H9 (cell line): ENCODE results near the gene ROBO2. TPM values are rescaled to one million over a fixed set of nuclear protein-coding genes. Genes with fewer than 3 reads are reported as not detected.
A peak's percentile ranks its signal among the peaks of the same experiment; 100 is the strongest.

Source experiments
- DNase-seq: peaks from one replicate; pipeline ENCODE4 v3.0.0-alpha.2; 2017
- H2AFZ ChIP-seq: one replicate; pipeline ENCODE4 v1.6.1; 2013; ENCODE audit warnings: mild to moderate bottlenecking, low read length, control low read depth, moderate library complexity
- H2AK5ac ChIP-seq: 2 replicates; pipeline ENCODE4 v1.6.1; 2013; ENCODE audit warnings: low read length, control low read depth, mixed read lengths; ENCODE audit not compliant: insufficient read length
- H2BK120ac ChIP-seq: one replicate; pipeline ENCODE4 v1.6.1; 2013; ENCODE audit warnings: low read depth, mild to moderate bottlenecking, low read length, control low read depth, inconsistent platforms; ENCODE audit not compliant: poor library complexity, severe bottlenecking
- H2BK12ac ChIP-seq: 2 replicates; pipeline ENCODE4 v1.6.1; 2013; ENCODE audit warnings: low read length, control low read depth, mixed read lengths, low read depth; ENCODE audit not compliant: insufficient read length
- H2BK15ac ChIP-seq: 2 replicates; pipeline ENCODE4 v1.6.1; 2013; ENCODE audit warnings: low read depth, low read length, control low read depth
- H2BK20ac ChIP-seq: one replicate; pipeline ENCODE4 v1.6.1; 2013; ENCODE audit warnings: low read depth, mild to moderate bottlenecking, low read length, control low read depth, inconsistent platforms; ENCODE audit not compliant: poor library complexity, severe bottlenecking
- H2BK5ac ChIP-seq: 2 replicates; pipeline ENCODE4 v1.6.1; 2013; ENCODE audit warnings: low read length, control low read depth, mixed read lengths; ENCODE audit not compliant: insufficient read length
- H3K14ac ChIP-seq: 2 replicates; pipeline ENCODE4 v1.6.1; 2013; ENCODE audit warnings: low read length, control low read depth; ENCODE audit not compliant: insufficient read depth
- H3K18ac ChIP-seq: 2 replicates; pipeline ENCODE4 v1.6.1; 2013; ENCODE audit warnings: low read depth, mild to moderate bottlenecking, mixed read lengths, low read length, control low read depth; ENCODE audit not compliant: insufficient read length
- H3K23ac ChIP-seq: 2 replicates; pipeline ENCODE4 v1.6.1; 2013; ENCODE audit warnings: low read length, control low read depth, mixed read lengths, low read depth; ENCODE audit not compliant: insufficient read length
- H3K23me2 ChIP-seq: 2 replicates; pipeline ENCODE4 v1.6.1; 2013; ENCODE audit warnings: low read depth, mild to moderate bottlenecking, mixed read lengths, low read length, control low read depth; ENCODE audit not compliant: insufficient read length, poor library complexity, severe bottlenecking
- H3K27ac ChIP-seq: 2 replicates; pipeline ENCODE4 v1.5.1; 2013; ENCODE audit warnings: low read length, control low read depth, mixed read lengths, low read depth; ENCODE audit not compliant: insufficient read length
- H3K27me3 ChIP-seq: 2 replicates; pipeline ENCODE4 v1.6.1; 2013; ENCODE audit warnings: low read length, control low read depth, inconsistent platforms; ENCODE audit not compliant: insufficient read depth
- H3K4ac ChIP-seq: 2 replicates; pipeline ENCODE4 v1.6.1; 2013; ENCODE audit warnings: low read depth, mild to moderate bottlenecking, control low read depth, inconsistent platforms, low read length, moderate library complexity
- H3K4me1 ChIP-seq: 2 replicates; pipeline ENCODE4 v1.6.1; 2013; ENCODE audit warnings: low read length, control low read depth, inconsistent platforms; ENCODE audit not compliant: insufficient read depth
- H3K4me2 ChIP-seq: 2 replicates; pipeline ENCODE4 v1.6.1; 2013; ENCODE audit warnings: low read length, control low read depth, mixed read lengths; ENCODE audit not compliant: insufficient read length, insufficient read depth
- H3K56ac ChIP-seq: 2 replicates; pipeline ENCODE4 v1.6.1; 2013; ENCODE audit warnings: low read depth, mild to moderate bottlenecking, mixed read lengths, low read length, control low read depth; ENCODE audit not compliant: insufficient read length
- H3K79me1 ChIP-seq: 2 replicates; pipeline ENCODE4 v1.6.1; 2013; ENCODE audit warnings: low read depth, mild to moderate bottlenecking, moderate library complexity, low read length, control low read depth, inconsistent platforms; ENCODE audit not compliant: insufficient read depth, poor library complexity, severe bottlenecking
- H3K79me2 ChIP-seq: 2 replicates; pipeline ENCODE4 v1.6.1; 2013; ENCODE audit warnings: low read length, control low read depth, inconsistent platforms; ENCODE audit not compliant: insufficient read depth
- H3K9ac ChIP-seq: 2 replicates; pipeline ENCODE4 v1.6.1; 2013; ENCODE audit warnings: low read length, control low read depth, mixed read lengths; ENCODE audit not compliant: insufficient read length; ENCODE audit errors: extremely low read depth
- H3K9me3 ChIP-seq: one replicate; pipeline ENCODE4 v1.6.1; 2013; ENCODE audit warnings: low read depth, low read length, inconsistent platforms; ENCODE audit not compliant: control insufficient read depth
- H3T11ph ChIP-seq: one replicate; pipeline ENCODE4 v1.6.1; 2013; ENCODE audit warnings: mild to moderate bottlenecking, low read length, control low read depth, inconsistent platforms
- H4K20me1 ChIP-seq: one replicate; pipeline ENCODE4 v1.6.1; 2013; ENCODE audit not compliant: control insufficient read depth, insufficient read length, insufficient read depth
- H4K5ac ChIP-seq: 2 replicates; pipeline ENCODE4 v1.6.1; 2013; ENCODE audit warnings: low read depth, mild to moderate bottlenecking, mixed read lengths, low read length, control low read depth; ENCODE audit not compliant: insufficient read length
- H4K8ac ChIP-seq: replicated peaks from 2 replicates; pipeline ENCODE4 v1.6.1; 2013; ENCODE audit warnings: low read length, control low read depth, mixed read lengths, low read depth; ENCODE audit not compliant: insufficient read length
- H4K91ac ChIP-seq: 2 replicates; pipeline ENCODE4 v1.6.1; 2013; ENCODE audit warnings: low read depth, mild to moderate bottlenecking, moderate library complexity, mixed read lengths, low read length, control low read depth; ENCODE audit not compliant: insufficient read length
- H3K27ac Mint-ChIP-seq, 3 experiments: 2 replicates in 2 of 3; 3 replicates in 1 of 3; pipeline ENCODE4 v1.8.0; 2020 to 2021; ENCODE audit warnings: mixed read lengths in 3 of 3, mild to moderate bottlenecking in 1 of 3, moderate library complexity in 1 of 3
- H3K27me3 Mint-ChIP-seq: 2 replicates; pipeline ENCODE4 v1.8.0; 2021; ENCODE audit warnings: low read depth, mild to moderate bottlenecking, moderate library complexity, mixed read lengths
- H3K36me3 Mint-ChIP-seq, 3 experiments: 2 replicates in 2 of 3; 3 replicates in 1 of 3; pipeline ENCODE4 v1.8.0; 2020 to 2021; ENCODE audit warnings: low read depth in 3 of 3, mixed read lengths in 3 of 3; ENCODE audit not compliant: insufficient read depth in 1 of 3
- H3K4me1 Mint-ChIP-seq, 2 experiments: 2 replicates each; pipeline ENCODE4 v1.8.0; 2020; ENCODE audit warnings: mixed read lengths in 2 of 2
- H3K4me3 Mint-ChIP-seq, 2 experiments: 2 replicates in 1 of 2; 3 replicates in 1 of 2; pipeline ENCODE4 v1.8.0; 2020 to 2021; ENCODE audit warnings: mild to moderate bottlenecking in 2 of 2, mixed read lengths in 2 of 2, moderate library complexity in 1 of 2
- H3K9me3 Mint-ChIP-seq, 2 experiments: 2 replicates in 1 of 2; 3 replicates in 1 of 2; pipeline ENCODE4 v1.8.0; 2020; ENCODE audit warnings: mild to moderate bottlenecking in 2 of 2, mixed read lengths in 2 of 2, moderate library complexity in 1 of 2
- WGBS: extraction: QIAGEN DNeasy Blood & Tissue Kit; methylation state at CpG from one replicate; pipeline ENCODE4 v1.1.7; 2013; ENCODE audit warnings: missing lambda C conversion rate, low lambda C conversion rate, mixed read lengths; ENCODE audit not compliant: insufficient read length; ENCODE audit errors: extremely low coverage; 5-methylcytosine and 5-hydroxymethylcytosine counted together
- total RNA-seq: library from RNA; stranded (reverse); gene quantifications from 2 replicates; pipeline ENCODE4 v1.2.1, GENCODE V29; 2021
- TF ChIP-seq, protein P1 (sequence below): fragments of 200-600 bp; sonication (generic); conservative IDR thresholded peaks from 3 replicates; pipeline ENCODE4 v1.8.0; 2021; ENCODE audit warnings: antibody characterized with exemption, mild to moderate bottlenecking

Gene ROBO2
- total RNA-seq, 1 experiment from 2014 or later: 2.3 TPM

DNA sequence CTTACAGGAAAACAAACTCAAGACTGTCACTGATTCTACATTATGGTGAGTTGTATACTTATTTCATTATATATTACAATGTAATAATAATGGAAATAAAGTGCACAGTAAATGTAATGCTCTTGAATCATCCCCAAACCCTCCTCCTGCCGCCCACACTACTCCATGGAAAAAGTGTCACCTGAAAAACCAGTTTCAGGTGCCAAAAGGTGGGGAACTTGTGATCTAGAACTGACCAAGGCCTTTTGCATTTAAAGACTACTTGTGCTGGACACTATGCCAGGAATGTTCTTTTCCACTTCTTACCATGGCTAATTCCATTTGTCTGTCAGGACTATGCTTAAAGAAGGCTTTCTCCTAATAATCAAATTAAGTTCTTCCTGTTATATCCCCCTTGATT is 32.3 kb downstream of the ROBO2 start:
- Histone ChIP-seq H3K4me1 (peaks cover 6% of the 10 kb centered on the region), H4K91ac (no peak overlapping the region), H3K79me1 (no peaks in the 10 kb centered on the region), H2BK120ac (no peak overlapping the region), H3K23ac (no peak overlapping the region), H3K14ac (no peak overlapping the region), H3K23me2 (no peaks in the 10 kb centered on the region), H3K27me3 (no peaks in the 10 kb centered on the region), H4K5ac (no peak overlapping the region), H3K27ac (no peak overlapping the region), H3K4me2 (no peak overlapping the region), H3K9ac (no peak overlapping the region), H4K20me1 (no peaks in the 10 kb centered on the region), H3K9me3 (no peaks in the 10 kb centered on the region), H2BK12ac (no peak overlapping the region), H2AFZ (no peak overlapping the region), H3K18ac (no peak overlapping the region), H2BK20ac (no peak overlapping the region), H3K56ac (no peak overlapping the region), H4K8ac (no peak overlapping the region), H3K4ac (no peak overlapping the region), H2BK15ac (no peak overlapping the region), H2BK5ac (no peak overlapping the region), H3T11ph (no peak overlapping the region), H2AK5ac (no peak overlapping the region), H3K79me2 (no peaks in the 10 kb centered on the region)
- no peaks in the 10 kb centered on the region for H3K27me3 Mint-ChIP-seq
- H3K36me3 Mint-ChIP-seq: no peaks in the 10 kb centered on the region
- H3K9me3 Mint-ChIP-seq: no peaks in the 10 kb centered on the region
- peaks cover 26 to 31% of the 10 kb centered on the region in 2 experiments for H3K4me1 Mint-ChIP-seq
- no peak overlapping the region for H3K4me3 Mint-ChIP-seq
- peak overlapping the region in 2 of 3 experiments; percentile 4 to 20; a peak in 3 of 7 replicates for H3K27ac Mint-ChIP-seq
- no peak for DNase-seq
- TF ChIP-seq, protein P1, sequence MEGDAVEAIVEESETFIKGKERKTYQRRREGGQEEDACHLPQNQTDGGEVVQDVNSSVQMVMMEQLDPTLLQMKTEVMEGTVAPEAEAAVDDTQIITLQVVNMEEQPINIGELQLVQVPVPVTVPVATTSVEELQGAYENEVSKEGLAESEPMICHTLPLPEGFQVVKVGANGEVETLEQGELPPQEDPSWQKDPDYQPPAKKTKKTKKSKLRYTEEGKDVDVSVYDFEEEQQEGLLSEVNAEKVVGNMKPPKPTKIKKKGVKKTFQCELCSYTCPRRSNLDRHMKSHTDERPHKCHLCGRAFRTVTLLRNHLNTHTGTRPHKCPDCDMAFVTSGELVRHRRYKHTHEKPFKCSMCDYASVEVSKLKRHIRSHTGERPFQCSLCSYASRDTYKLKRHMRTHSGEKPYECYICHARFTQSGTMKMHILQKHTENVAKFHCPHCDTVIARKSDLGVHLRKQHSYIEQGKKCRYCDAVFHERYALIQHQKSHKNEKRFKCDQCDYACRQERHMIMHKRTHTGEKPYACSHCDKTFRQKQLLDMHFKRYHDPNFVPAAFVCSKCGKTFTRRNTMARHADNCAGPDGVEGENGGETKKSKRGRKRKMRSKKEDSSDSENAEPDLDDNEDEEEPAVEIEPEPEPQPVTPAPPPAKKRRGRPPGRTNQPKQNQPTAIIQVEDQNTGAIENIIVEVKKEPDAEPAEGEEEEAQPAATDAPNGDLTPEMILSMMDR: no peak
- no CpG with 5 or more reads among the region's 1 CpG for WGBS
